HG02798 (cell line): ENCODE results near the gene UQCRH.
"Not testable (repeated sequence)": the region's sequence is repeated elsewhere in the genome, so short reads cannot be mapped to it uniquely, and the experiment has no call there.

Source experiments
- ATAC-seq: cut with Tn5 transposase; IDR thresholded peaks from one replicate; pipeline ENCODE4 v1.9.1; 2021; ENCODE audit warnings: mild to moderate bottlenecking; ENCODE audit not compliant: unreplicated experiment, poor library complexity

Gene UQCRH

GRCh38 chr1:46331786-46332540, 28.5 kb downstream of the UQCRH start:
- ATAC-seq = peak; percentile 38

GRCh38 chr1:46333300-46334029, 30.0 kb downstream of the UQCRH start:
- peak; percentile 58 for ATAC-seq

DNA sequence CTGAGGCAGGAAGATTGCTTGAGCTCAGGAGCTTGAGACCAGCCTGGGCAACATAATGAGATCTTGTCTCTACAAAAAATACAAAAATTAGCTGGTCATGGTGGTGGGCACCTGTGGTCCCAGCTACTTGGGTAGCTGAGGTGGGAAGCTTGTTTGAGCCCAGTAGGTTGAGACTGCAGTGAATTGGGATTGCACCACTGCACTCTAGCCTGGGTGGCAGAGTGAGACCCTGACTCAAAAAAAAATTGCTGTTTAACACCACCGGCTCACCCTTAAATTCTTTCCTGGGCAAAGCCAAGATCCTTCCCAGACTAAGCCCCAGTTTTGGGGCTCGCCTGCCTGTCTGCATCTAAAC, 30.5 kb downstream of the UQCRH start:
- ATAC-seq = no peak

DNA sequence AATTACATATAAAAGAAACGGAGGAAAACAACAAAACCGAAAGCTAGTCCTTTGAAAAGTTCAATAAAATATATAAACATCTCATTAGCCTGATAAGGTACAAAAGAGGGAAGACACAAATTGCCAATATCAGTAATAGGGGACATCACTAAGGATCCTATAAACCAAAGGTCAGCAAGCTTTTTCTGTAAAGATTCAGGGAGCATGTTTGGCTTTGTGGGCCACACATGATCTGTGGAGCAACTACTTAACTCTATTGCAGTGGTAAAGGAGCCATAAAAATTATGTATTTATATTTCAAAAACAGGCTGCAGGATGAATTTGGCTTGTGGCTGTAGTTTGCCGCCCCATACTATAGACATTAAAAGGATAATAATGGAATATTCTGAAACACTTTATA, 31.6 kb downstream of the UQCRH start:
- ATAC-seq = no peak

GRCh38 chr1:46337409-46337808, 33.9 kb downstream of the UQCRH start:
- not testable (repeated sequence) for ATAC-seq

DNA sequence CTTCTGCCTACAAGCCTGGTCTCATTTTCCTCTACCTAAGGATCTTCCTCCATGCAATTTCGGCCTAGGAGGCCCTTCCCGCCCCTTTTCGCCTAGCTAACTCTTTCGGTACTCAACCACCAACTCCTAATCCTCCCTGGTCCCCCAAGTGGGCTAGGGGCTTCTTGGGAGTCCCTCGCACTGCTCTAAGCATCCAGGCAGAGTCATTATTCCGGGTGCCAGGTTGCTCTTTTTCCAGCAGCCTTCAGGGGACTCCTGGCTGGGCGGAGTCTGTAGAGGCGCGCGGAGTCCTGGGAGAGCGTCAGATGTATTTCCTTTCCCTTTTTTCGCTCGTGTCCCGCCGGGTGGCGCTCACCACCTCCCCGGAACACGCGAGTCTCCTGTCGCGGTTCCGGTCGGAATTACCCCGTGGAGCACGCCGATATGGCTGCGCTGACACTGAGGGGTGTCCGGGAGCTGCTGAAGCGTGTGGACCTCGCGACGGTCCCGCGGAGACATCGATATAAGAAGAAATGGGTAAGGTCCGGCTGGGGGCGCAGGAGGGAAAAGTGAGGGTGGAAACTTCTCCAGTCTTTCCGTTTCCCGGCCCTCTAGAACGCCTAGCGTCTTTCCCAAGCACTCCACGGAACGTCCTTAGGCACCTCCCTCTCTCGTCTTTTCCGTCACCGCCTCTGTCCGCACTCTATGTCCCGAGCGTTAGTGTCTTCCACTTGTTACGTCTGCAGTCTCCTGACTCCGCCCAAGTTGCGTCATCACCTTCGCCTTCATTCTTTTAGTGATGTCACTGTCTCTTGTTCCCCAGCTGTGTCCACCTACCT, 37.1 kb downstream of the UQCRH start, which contains the start of gene NSUN4:
TSS of gene NSUN4 (plus strand) at position 404 of the 818 bp plus-strand sequence. CDS start at position 424, 20 bp downstream.
- ATAC-seq = peak; percentile 82

- no peak for ATAC-seq
Measured at GRCh38 chr1:46341222-46342083, 38.0 kb downstream of the UQCRH start.

- ATAC-seq = no peak
Measured at GRCh38 chr1:46342084-46342656, 38.7 kb downstream of the UQCRH start.

DNA sequence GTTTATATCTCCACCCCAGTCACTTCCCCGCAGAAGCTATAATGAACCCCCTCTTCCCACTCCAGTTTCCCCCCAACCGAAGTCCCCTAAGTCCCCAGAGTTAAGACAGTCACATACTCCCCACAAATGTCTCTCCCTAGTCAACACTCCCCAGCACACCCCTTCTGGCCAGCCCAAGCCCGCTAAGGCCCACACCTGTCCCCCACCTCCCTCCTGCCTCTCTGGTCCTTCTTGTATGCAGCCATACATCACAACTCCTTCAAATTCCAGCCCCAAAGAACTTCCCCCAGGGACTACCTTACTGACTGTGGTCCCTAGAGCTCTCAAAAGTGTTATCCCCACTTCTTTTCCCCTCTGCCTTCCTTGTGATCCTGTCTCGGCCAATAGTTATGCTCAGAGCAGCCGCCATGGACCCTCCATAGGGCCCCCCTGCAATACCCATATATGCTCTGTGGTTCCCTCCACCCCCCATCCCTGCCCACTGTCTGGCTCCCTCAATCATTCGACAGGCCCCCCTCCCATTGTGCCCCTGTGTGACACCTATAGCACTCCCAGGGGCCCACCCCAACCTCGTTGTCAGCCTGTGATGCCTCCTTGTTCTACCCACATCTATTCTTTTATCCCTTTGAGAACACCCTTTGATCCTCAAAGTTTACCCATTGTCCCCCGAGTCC, 39.3 kb downstream of the UQCRH start:
- ATAC-seq = no peak

- ATAC-seq = no peak
Measured at GRCh38 chr1:46343351-46343695, 39.8 kb downstream of the UQCRH start.

GRCh38 chr1:46343705-46344104, 40.2 kb downstream of the UQCRH start:
- no peak for ATAC-seq

DNA sequence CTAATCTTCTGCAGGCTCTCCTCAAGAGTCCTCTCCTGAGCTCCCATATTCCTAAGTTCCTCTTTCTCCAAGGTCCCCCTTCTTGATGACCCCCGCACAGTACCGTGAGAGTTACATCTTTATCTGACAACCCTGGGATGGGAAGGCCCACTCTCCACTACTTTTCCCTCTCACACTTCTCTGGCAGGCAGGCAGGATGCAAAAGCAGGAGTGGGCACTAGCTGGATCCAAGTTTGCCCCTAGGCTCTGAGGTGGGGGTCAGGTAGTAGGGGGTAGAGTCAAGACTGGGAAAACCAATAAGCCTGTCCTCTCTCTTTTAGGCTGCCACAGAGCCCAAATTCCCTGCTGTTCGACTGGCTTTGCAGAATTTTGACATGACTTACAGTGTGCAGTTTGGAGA, 41.0 kb downstream of the UQCRH start:
- ATAC-seq = no peak

- ATAC-seq = no peak
Measured at GRCh38 chr1:46345281-46345680, 41.8 kb downstream of the UQCRH start.

- no peak for ATAC-seq
Measured at GRCh38 chr1:46352363-46352762, 48.9 kb downstream of the UQCRH start.

DNA sequence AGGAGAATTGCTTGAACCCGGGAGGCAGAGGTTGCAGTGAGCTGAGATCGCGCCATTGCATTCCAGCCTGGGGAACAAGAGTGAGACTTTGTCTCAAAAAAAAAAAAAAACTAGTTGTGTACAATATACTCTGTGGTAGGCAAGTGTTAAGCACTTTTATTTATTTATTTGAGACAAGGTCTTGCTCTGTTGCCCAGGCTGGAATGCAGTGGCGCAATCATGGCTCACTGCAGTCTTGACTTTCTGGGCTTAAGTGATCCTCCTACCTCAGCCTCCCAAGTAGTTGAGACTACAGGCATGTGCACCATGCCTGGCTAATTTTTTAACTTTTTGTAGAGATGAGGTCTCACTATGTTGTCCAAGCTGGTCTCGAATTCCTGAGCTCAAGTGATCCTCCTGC, 52.4 kb downstream of the UQCRH start:
- ATAC-seq = not testable (repeated sequence)

DNA sequence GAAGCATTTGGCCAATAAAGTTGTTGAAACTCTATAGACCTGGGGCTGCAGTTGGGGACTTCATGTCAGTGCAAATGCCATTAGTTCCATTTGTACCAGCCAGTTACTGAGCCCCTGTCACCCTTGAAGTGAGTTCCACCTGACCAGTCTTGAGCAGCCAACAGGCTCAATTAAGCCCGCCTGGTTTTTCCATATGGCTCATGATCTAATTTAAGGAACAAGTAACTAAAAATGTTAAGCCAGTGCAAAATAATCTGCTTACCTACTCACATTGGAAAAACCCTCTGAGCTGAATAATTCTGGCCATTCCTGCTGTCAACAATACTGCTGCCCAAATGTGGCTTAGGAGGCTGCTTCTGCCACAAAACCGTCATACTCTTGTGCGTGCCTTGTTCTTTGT, 58.7 kb downstream of the UQCRH start:
- no peak for ATAC-seq

DNA sequence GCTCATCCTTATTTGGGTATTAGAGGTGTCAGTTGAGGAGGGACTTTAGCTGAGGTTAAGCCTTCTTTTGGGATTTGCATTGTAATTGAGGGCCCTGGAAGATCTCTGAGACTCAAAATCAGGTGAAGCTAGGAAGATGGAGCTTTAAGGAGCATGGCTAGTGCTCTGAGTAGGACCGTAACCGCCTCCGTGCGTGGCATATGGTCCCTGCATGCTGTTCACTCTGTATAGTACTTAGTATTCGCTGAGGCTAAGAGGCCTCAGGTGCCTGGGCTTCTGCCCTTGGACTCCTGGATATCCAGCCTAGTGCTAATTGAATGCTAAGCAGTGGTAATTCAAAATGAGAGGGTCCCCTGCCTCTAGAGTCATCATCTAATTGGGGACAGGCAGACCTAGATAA, 59.6 kb downstream of the UQCRH start:
- no peak for ATAC-seq

- no peak for ATAC-seq
Measured at GRCh38 chr1:46364612-46365011, 61.1 kb downstream of the UQCRH start.

- not testable (repeated sequence) for ATAC-seq
Measured at GRCh38 chr1:46365796-46366195, 62.3 kb downstream of the UQCRH start.
